Epithelial cell of proximal tubule (primary cell): ENCODE results near the gene BEND4. TPM values are rescaled to one million over a fixed set of nuclear protein-coding genes. Genes with fewer than 3 reads are reported as not detected.

Experiments
- DNase-seq: peaks from one replicate; pipeline ENCODE4 v3.0.0-alpha.2; 2011; ENCODE audit warnings: low read depth
- H3K4me3 ChIP-seq: 2 replicates; pipeline ENCODE4 v1.5.1; 2011; ENCODE audit warnings: low read depth, mild to moderate bottlenecking, low read length
- total RNA-seq: library from RNA; depleted of rRNA; stranded (reverse); fragments of >200 nt; gene quantifications from 2 replicates; pipeline ENCODE4 v1.2.3, GENCODE V29; 2015
- TF ChIP-seq, protein P1 (sequence below): conservative IDR thresholded peaks from 2 replicates; pipeline ENCODE4 v1.5.1; 2012; ENCODE audit warnings: low read depth, mild to moderate bottlenecking, low read length

BEND4 gene
- total RNA-seq, 1 donor from 2014 or later = 0.06 TPM

DNA sequence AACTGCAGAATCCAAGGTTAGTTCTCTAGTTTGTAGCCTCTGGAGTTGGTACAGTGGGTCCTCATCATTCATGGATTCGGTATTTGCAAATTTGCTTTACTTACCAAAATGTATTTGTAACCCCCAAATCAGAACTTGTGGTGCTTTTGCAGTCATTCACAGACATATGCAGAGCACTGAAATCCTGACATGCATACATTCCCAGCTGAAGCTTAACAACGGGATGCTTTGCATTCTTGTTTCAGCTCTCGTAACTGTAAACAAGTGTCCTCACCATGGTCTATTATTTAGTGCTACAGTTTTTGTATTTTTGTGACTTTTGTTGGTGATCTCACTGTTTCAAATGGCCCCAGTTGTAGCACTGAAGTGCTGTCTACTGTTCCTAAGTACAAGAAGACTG is 16.1 kb downstream of the BEND4 start:
- H3K4me3 ChIP-seq = no peak overlapping the region
- TF ChIP-seq, protein P1, sequence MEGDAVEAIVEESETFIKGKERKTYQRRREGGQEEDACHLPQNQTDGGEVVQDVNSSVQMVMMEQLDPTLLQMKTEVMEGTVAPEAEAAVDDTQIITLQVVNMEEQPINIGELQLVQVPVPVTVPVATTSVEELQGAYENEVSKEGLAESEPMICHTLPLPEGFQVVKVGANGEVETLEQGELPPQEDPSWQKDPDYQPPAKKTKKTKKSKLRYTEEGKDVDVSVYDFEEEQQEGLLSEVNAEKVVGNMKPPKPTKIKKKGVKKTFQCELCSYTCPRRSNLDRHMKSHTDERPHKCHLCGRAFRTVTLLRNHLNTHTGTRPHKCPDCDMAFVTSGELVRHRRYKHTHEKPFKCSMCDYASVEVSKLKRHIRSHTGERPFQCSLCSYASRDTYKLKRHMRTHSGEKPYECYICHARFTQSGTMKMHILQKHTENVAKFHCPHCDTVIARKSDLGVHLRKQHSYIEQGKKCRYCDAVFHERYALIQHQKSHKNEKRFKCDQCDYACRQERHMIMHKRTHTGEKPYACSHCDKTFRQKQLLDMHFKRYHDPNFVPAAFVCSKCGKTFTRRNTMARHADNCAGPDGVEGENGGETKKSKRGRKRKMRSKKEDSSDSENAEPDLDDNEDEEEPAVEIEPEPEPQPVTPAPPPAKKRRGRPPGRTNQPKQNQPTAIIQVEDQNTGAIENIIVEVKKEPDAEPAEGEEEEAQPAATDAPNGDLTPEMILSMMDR = no peak
- DNase-seq = no peak

DNA sequence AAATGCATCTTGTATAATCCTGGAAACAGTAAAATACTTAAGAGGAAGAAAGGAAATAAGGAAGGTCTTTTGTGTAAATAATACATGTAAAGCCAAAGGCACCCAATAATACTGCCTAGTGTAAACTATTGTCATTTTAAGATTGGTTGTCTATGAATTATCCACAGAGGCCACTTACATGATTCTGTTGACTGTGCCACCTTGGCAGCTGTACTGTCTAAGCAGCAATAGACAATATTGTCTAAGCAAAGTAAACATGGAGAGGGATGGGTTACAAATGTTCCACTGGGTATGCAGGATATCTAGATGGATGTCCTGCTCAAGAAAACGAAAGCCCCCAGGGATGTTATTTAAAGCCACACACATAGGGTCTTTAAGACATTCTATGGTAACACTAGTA is 19.4 kb downstream of the BEND4 start:
- no peak for DNase-seq
- TF ChIP-seq, protein P1 = no peak
- H3K4me3 ChIP-seq = no peak overlapping the region

DNA sequence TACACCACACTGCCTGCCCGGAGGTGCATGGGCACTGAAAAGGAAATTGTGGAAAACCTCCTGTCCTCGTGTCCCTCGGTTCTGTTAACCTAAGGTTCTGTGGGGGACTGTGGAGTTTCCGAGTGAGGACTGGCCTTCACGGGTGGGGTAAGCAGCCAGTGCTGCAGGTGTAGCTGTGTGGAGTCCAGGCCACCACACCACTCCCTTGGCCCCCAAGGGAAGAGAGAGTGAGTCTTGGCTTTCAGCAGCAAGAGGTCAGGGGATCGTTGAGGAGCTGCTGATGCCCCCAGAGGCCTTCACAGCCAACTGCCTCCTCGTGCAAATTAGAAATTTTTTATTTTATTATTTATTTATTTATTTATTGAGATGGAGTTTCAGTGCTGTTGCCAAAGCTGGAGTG is 20.4 kb downstream of the BEND4 start:
- TF ChIP-seq, protein P1 = no peak
- DNase-seq = no peak
- H3K4me3 ChIP-seq = no peak overlapping the region

DNA sequence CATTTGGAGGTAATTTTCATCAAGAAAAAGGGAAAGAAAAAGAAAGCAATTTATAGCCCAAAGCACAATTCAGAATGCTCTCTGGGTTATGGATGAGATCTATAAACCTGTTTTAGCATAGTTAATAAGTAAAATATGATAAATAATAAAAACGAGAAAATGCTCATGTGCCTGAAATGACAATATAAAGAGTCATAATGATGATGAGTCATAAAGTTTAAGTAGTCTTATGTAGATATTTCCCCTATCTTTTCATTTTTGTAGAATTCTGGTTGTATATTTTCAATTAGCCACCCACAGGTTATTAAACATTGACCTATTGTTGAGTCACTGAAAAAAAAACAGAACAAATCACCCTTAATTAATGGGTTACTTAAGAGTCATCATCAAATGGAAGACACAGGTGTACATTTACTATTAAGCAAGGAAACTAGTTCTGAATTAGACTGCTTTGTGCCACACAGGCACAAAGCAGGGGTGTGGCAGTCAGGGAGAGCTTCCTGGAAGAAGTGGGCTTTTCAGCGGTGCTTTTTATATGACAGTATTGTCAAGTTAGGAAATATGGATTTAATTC is 29.3 kb downstream of the BEND4 start:
- H3K4me3 ChIP-seq = no peak overlapping the region
- TF ChIP-seq, protein P1 = no peak
- DNase-seq = no peak

DNA sequence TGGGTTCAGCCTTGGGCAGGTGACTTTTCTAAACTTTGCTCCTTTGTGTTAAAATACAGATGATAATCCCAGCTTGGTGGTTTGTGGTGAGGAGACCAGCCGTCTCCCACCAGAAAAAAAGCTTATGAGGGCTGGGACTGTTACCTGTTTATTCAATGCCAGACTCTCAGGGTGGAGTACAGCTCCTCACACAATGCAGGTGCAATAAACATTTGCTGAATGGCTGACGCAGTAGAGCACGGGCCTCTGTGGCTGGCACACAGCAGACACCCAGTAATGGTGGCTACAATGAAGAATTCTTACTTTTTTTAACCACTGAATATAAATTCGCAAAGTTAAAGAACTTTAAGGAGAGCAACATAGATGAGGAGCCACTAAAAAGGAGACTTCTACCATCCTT is 30.2 kb downstream of the BEND4 start:
- no peak for DNase-seq
- no peak overlapping the region for H3K4me3 ChIP-seq
- TF ChIP-seq, protein P1 = no peak

DNA sequence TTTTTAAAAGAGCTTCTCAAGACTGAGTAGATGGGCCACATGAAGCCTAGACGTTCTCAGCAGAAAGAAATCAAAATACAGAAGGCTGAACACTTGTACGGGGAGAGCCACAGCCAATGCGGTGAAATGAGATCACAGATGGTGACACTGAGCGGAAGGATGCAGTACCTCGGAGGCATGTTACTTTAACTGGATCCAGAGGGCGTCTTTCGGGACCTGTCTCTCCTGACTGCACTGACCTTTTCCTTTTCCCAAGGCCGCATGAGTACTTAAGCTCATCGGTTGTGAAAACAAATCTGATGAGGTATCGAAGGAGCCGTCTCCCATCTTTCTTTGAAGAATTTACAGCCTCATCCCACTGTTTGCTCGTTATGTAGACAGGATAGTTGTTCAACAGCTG is 32.6 kb downstream of the BEND4 start:
- DNase-seq = no peak
- TF ChIP-seq, protein P1 = no peak
- H3K4me3 ChIP-seq = no peak overlapping the region

DNA sequence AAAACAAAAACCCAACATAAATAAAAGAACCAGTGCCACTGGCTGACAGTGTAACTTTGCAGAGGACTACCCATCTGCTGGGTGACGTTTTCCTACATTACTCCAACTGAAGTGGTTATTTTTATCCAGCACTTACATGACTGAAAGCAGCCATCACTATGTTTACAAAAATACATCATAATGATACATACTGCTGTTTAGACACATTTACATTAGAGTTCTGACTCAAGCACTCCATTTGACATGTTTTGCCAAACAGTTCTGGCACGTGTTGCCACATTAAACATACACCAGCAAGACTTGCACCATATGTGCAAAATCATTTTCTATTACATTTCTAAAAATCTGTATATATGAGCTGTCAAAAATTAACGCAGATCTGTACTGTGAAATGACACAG is 39.6 kb downstream of the BEND4 start:
- TF ChIP-seq, protein P1 = no peak
- no peak for DNase-seq
- H3K4me3 ChIP-seq = no peak overlapping the region
